Transverse colon (tissue), 3 donors: ENCODE measurements around the gene PITRM1.

Experiments used
- CTCF ChIP-seq, 5 experiments: fragments of 200-600 bp in 3 of 5; fragments of 450-650 bp in 2 of 5; sonication (generic) in 3 of 5; IDR thresholded peaks; 1 replicate in 2 of 5; 2 replicates in 3 of 5; pipeline ENCODE4 v1.5.1; 2016 to 2017; ENCODE audit warnings: antibody characterized with exemption in 5 of 5, inconsistent platforms in 3 of 5, mild to moderate bottlenecking in 2 of 5, moderate library complexity in 1 of 5
- EP300 ChIP-seq: sonication (generic); formaldehyde crosslinking; IDR thresholded peaks from one replicate; pipeline ENCODE4 v1.6.1; 2017; ENCODE audit warnings: antibody characterized with exemption, low read depth
- POLR2A ChIP-seq: fragments of 450-650 bp; IDR thresholded peaks from one replicate; pipeline ENCODE4 v1.6.1; 2016; ENCODE audit warnings: antibody characterized with exemption, mild to moderate bottlenecking, moderate library complexity

- TF ChIP-seq CTCF (IDR thresholded peaks at IDR 0.05): no peak
- no peak for TF ChIP-seq POLR2A
- TF ChIP-seq EP300: no peak
Measured at GRCh38 chr10:3141351-3142005, 31.1 kb downstream of the PITRM1 start.
